MM.1S (cell line): ENCODE data around the gene CSNK1D.

Source experiments
- DNase-seq: peaks from one replicate; pipeline ENCODE4 v3.0.0-alpha.2; 2015
- H2AFZ ChIP-seq: fragments of 300-600 bp; sonication (generic); 2 replicates; pipeline ENCODE4 v1.6.0; 2016; ENCODE audit warnings: antibody characterized with exemption, low read length
- H3F3A ChIP-seq: fragments of 300-600 bp; sonication (generic); 2 replicates; pipeline ENCODE4 v1.6.1; 2016; ENCODE audit warnings: mild to moderate bottlenecking, antibody characterized with exemption, low read length, moderate library complexity, mixed read lengths; ENCODE audit not compliant: insufficient read depth
- H3K27ac ChIP-seq: fragments of 300-600 bp; sonication (generic); 2 replicates; pipeline ENCODE4 v1.5.1; 2016; ENCODE audit warnings: mild to moderate bottlenecking, low read length
- H3K27me3 ChIP-seq: fragments of 300-600 bp; sonication (generic); replicated peaks from 2 replicates; pipeline ENCODE4 v1.6.0; 2016; ENCODE audit warnings: low read length; ENCODE audit not compliant: insufficient read depth
- H3K36me3 ChIP-seq: fragments of 300-600 bp; sonication (generic); replicated peaks from 2 replicates; pipeline ENCODE4 v1.6.1; 2016; ENCODE audit warnings: mild to moderate bottlenecking, low read length, mixed read lengths; ENCODE audit not compliant: insufficient read depth
- H3K4me1 ChIP-seq: fragments of 300-600 bp; sonication (generic); 2 replicates; pipeline ENCODE4 v1.6.1; 2016; ENCODE audit warnings: low read length, mixed read lengths
- H3K4me2 ChIP-seq: fragments of 300-600 bp; sonication (generic); 2 replicates; pipeline ENCODE4 v1.6.0; 2016; ENCODE audit warnings: low read depth, low read length
- H3K4me3 ChIP-seq: fragments of 300-600 bp; sonication (generic); 2 replicates; pipeline ENCODE4 v1.5.1; 2016; ENCODE audit warnings: low read length, mixed read lengths
- H3K79me2 ChIP-seq: fragments of 300-600 bp; sonication (generic); 2 replicates; pipeline ENCODE4 v1.6.1; 2016; ENCODE audit warnings: mixed run types, low read length, mixed read lengths
- H3K9ac ChIP-seq: fragments of 300-600 bp; sonication (generic); 2 replicates; pipeline ENCODE4 v1.6.1; 2016; ENCODE audit warnings: low read length, mixed read lengths
- H3K9me2 ChIP-seq: fragments of 300-600 bp; sonication (generic); replicated peaks from 2 replicates; pipeline ENCODE4 v1.6.1; 2016; ENCODE audit warnings: mild to moderate bottlenecking, low read length, mixed read lengths; ENCODE audit not compliant: insufficient read depth
- H3K9me3 ChIP-seq: fragments of 300-600 bp; sonication (generic); replicated peaks from 2 replicates; pipeline ENCODE4 v1.6.1; 2016; ENCODE audit warnings: mild to moderate bottlenecking, low read length, mixed read lengths; ENCODE audit not compliant: insufficient read depth
- H4K20me1 ChIP-seq: fragments of 300-600 bp; sonication (generic); 2 replicates; pipeline ENCODE4 v1.6.1; 2016; ENCODE audit warnings: mild to moderate bottlenecking, low read length, moderate library complexity, mixed read lengths; ENCODE audit not compliant: insufficient read depth
- EZH2 ChIP-seq: fragments of 300-600 bp; sonication (generic); optimal IDR thresholded peaks from 2 replicates; pipeline ENCODE3; 2017; ENCODE audit warnings: low read depth, mild to moderate bottlenecking, antibody characterized with exemption, low read length, mixed read lengths
- EZH2phosphoT487 ChIP-seq: fragments of 300-600 bp; sonication (generic); IDR thresholded peaks from 2 replicates; pipeline ENCODE4 v1.6.1; 2018; ENCODE audit warnings: antibody characterized with exemption, low read length
- TF ChIP-seq, protein P1 (sequence below): fragments of 300-600 bp; sonication (generic); IDR thresholded peaks from 2 replicates; pipeline ENCODE4 v1.5.1; 2016; ENCODE audit warnings: antibody characterized with exemption, low read length, mixed read lengths

The CSNK1D gene

DNA sequence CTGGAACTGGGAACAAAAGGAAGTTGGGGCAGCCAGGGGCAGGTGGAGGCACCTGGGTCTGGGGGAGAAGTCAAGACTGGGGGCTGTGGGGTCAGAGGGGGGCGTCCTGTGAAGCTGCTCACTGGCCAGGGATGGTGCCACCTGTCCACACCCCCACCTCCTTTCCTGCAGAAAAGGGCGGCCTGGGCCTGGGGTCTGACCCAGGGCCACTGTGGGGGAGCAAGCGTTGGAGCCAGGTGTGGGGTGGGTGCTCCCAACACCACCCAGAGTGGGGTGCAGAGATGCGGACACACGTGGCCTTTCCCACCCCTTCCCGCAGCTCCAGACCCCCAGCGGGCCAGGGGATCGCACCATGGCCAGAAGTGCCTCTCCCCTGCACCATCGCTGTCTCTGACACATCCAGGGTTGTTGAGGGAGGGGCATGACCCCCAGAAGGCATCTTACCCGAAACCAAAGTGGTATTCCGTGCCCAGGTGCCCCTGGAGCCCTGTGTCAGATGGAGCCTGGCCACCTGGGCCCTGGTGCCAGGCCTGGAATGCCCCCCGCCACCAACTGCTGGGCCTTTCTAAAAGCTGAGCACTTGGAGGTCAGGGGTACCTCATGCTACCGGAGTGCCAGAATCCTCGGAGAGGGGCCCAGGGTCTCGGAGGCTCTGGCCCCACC, 47.2 kb downstream of the CSNK1D start:
- no peak overlapping the region for H3K4me3 ChIP-seq
- no peaks in the 10 kb centered on the region for H3K9me3 ChIP-seq
- peaks cover 12% of the 10 kb centered on the region for H3K4me1 ChIP-seq
- no peaks in the 10 kb centered on the region for H3K9me2 ChIP-seq
- H3F3A ChIP-seq: peaks cover 6% of the 10 kb centered on the region
- no peaks in the 10 kb centered on the region for H3K36me3 ChIP-seq
- TF ChIP-seq EZH2phosphoT487: no peak
- no peak for TF ChIP-seq EZH2
- TF ChIP-seq, protein P1, sequence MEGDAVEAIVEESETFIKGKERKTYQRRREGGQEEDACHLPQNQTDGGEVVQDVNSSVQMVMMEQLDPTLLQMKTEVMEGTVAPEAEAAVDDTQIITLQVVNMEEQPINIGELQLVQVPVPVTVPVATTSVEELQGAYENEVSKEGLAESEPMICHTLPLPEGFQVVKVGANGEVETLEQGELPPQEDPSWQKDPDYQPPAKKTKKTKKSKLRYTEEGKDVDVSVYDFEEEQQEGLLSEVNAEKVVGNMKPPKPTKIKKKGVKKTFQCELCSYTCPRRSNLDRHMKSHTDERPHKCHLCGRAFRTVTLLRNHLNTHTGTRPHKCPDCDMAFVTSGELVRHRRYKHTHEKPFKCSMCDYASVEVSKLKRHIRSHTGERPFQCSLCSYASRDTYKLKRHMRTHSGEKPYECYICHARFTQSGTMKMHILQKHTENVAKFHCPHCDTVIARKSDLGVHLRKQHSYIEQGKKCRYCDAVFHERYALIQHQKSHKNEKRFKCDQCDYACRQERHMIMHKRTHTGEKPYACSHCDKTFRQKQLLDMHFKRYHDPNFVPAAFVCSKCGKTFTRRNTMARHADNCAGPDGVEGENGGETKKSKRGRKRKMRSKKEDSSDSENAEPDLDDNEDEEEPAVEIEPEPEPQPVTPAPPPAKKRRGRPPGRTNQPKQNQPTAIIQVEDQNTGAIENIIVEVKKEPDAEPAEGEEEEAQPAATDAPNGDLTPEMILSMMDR: no peak
- 0 out of 2 replicates have a peak, but pooled peaks cover under 1% of the 10 kb centered on the region for H3K27me3 ChIP-seq
- H3K79me2 ChIP-seq: 0 out of 2 replicates have a peak, but pooled peaks cover 5% of the 10 kb centered on the region
- DNase-seq: no peak
- no peak overlapping the region for H3K4me2 ChIP-seq
- H2AFZ ChIP-seq: no peak overlapping the region
- no peak overlapping the region for H3K27ac ChIP-seq
- H4K20me1 ChIP-seq: no peaks in the 10 kb centered on the region
- H3K9ac ChIP-seq: no peak overlapping the region

DNA sequence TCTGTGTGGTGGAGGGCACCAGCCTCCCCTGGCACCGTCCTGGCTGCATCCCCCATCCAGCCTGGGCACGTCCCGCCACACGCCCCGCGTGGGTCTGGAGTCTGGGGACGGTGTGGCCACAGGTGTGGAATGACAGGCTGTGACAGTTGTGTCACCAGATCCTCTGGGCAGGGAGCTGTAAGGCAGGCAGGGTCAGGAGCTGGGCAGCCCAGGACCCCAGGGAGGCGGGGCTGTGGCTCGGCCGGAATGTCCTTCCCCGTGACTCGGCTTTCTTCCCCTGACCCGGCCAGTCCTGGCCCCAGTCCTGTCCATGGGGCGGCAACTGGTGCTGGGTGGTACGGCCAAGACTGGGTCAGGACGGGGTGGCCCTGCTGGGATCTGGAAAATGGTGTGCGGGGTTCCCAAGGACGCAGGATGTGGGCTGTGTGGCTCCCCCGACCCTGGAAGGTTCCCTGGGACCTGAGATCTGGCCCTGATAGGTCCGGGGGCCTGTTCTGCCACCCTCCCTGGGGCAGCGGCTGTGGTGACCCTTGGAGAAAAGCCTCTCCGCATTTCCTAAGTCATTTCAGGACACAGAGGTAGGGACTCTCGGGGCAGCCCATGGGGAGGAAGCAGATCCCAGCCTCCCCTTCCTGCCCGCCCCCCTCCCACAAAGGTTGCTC, 48.0 kb downstream of the CSNK1D start:
- no peaks in the 10 kb centered on the region for H3K9me2 ChIP-seq
- no peak overlapping the region for H2AFZ ChIP-seq
- H3K36me3 ChIP-seq: no peaks in the 10 kb centered on the region
- DNase-seq: no peak
- H3K4me1 ChIP-seq: peaks cover 9% of the 10 kb centered on the region
- no peak overlapping the region for H3K4me3 ChIP-seq
- 0 out of 2 replicates have a peak, but pooled peaks cover 3% of the 10 kb centered on the region for H3K27me3 ChIP-seq
- TF ChIP-seq, protein P1: no peak
- TF ChIP-seq EZH2phosphoT487: no peak
- no peak for TF ChIP-seq EZH2
- H4K20me1 ChIP-seq: no peaks in the 10 kb centered on the region
- no peak overlapping the region for H3K27ac ChIP-seq
- H3K4me2 ChIP-seq: no peak overlapping the region
- no peaks in the 10 kb centered on the region for H3K9me3 ChIP-seq
- 0 out of 2 replicates have a peak, but pooled peaks cover 5% of the 10 kb centered on the region for H3K79me2 ChIP-seq
- H3F3A ChIP-seq: peaks cover 6% of the 10 kb centered on the region
- H3K9ac ChIP-seq: no peak overlapping the region

DNA sequence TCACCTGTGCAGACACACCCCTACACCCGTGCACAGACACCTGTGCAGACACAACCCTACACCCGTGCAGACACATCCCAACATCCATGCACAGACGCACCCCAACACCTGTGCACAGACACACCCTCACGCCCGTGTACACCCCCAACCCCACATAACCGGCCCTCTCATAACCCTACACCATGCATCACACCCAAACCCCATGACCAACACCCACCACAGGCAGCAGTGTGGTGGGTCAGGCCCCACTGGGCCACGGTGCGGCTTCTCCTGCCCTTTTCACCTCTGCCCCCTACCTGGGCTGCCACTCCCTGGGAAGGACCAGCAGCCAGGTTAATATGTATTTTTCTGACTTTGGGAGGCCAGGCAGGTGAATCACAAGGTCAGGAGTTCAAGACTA, 48.8 kb downstream of the CSNK1D start:
- TF ChIP-seq EZH2 (no peak), EZH2phosphoT487 (no peak)
- TF ChIP-seq, protein P1: no peak
- no peak overlapping the region for H2AFZ ChIP-seq

More for the DNA sequence above, 48.8 kb downstream of the CSNK1D start:
- H3K9ac ChIP-seq: no peak overlapping the region
- no peak overlapping the region for H3K4me2 ChIP-seq
- DNase-seq: no peak
- no peaks in the 10 kb centered on the region for H4K20me1 ChIP-seq
- H3K9me2 ChIP-seq: no peaks in the 10 kb centered on the region
- peaks cover 5% of the 10 kb centered on the region for H3K4me1 ChIP-seq
- H3K4me3 ChIP-seq: no peak overlapping the region
- H3F3A ChIP-seq: peaks cover 6% of the 10 kb centered on the region
- H3K79me2 ChIP-seq: 0 out of 2 replicates have a peak, but pooled peaks cover 2% of the 10 kb centered on the region
- H3K27ac ChIP-seq: no peak overlapping the region
- H3K9me3 ChIP-seq: no peaks in the 10 kb centered on the region
- no peaks in the 10 kb centered on the region for H3K36me3 ChIP-seq
- H3K27me3 ChIP-seq: 0 out of 2 replicates have a peak, but pooled peaks cover 3% of the 10 kb centered on the region
